Neural progenitor cell (in vitro differentiated cells): ENCODE results near the gene ABHD1. TPM values are rescaled to one million over a fixed set of nuclear protein-coding genes. Genes with fewer than 3 reads are reported as not detected.
A peak's percentile ranks its signal among the peaks of the same experiment; 100 is the strongest.

ENCODE experiments used
- DNase-seq: peaks from one replicate; pipeline ENCODE4 v3.0.0-alpha.2; 2016; ENCODE audit warnings: low spot score
- H2AFZ ChIP-seq: fragments of 200-600 bp; sonication (generic); replicated peaks from 2 replicates; pipeline ENCODE4 v1.6.1; 2016; ENCODE audit warnings: antibody characterized with exemption
- H3F3A ChIP-seq: fragments of 200-600 bp; sonication (generic); 2 replicates; pipeline ENCODE4 v1.6.1; 2016; ENCODE audit warnings: antibody characterized with exemption, low read depth
- H3K27ac ChIP-seq: fragments of 200-600 bp; sonication (generic); 2 replicates; pipeline ENCODE4 v1.5.1; 2016; ENCODE audit warnings: mild to moderate bottlenecking
- H3K27me3 ChIP-seq: fragments of 200-600 bp; sonication (generic); 2 replicates; pipeline ENCODE4 v1.6.1; 2016; ENCODE audit warnings: mild to moderate bottlenecking, moderate library complexity
- H3K36me3 ChIP-seq: fragments of 200-600 bp; sonication (generic); 2 replicates; pipeline ENCODE4 v1.5.1; 2016
- H3K4me1 ChIP-seq: fragments of 200-600 bp; sonication (generic); 2 replicates; pipeline ENCODE4 v1.6.1; 2016; ENCODE audit warnings: mixed run types
- H3K4me2 ChIP-seq: fragments of 200-600 bp; sonication (generic); 2 replicates; pipeline ENCODE4 v1.6.1; 2016
- H3K4me3 ChIP-seq: fragments of 200-600 bp; sonication (generic); 2 replicates; pipeline ENCODE4 v1.5.1; 2016
- H3K79me2 ChIP-seq: fragments of 200-600 bp; sonication (generic); 2 replicates; pipeline ENCODE4 v1.6.1; 2016; ENCODE audit warnings: low read depth
- H3K9ac ChIP-seq: fragments of 200-600 bp; sonication (generic); 2 replicates; pipeline ENCODE4 v1.6.1; 2016
- H3K9me3 ChIP-seq: fragments of 200-600 bp; sonication (generic); 2 replicates; pipeline ENCODE4 v1.5.1; 2016; ENCODE audit warnings: low read depth
- H4K20me1 ChIP-seq: fragments of 200-600 bp; sonication (generic); 2 replicates; pipeline ENCODE4 v1.6.1; 2016; ENCODE audit warnings: low read depth
- H3K27ac Mint-ChIP-seq: 3 replicates; pipeline ENCODE4 v1.8.0; 2021; ENCODE audit warnings: mixed read lengths
- H3K27me3 Mint-ChIP-seq: 2 replicates; pipeline ENCODE4 v1.8.0; 2022; ENCODE audit warnings: low read depth, mild to moderate bottlenecking, inconsistent platforms, moderate library complexity, mixed read lengths; ENCODE audit not compliant: insufficient read depth
- H3K36me3 Mint-ChIP-seq: 3 replicates; pipeline ENCODE4 v1.8.0; 2021; ENCODE audit warnings: mixed read lengths
- H3K4me1 Mint-ChIP-seq: 3 replicates; pipeline ENCODE4 v1.8.0; 2021; ENCODE audit warnings: mixed read lengths
- H3K4me3 Mint-ChIP-seq: 3 replicates; pipeline ENCODE4 v1.8.0; 2021; ENCODE audit warnings: mild to moderate bottlenecking, moderate library complexity, mixed read lengths
- H3K9me3 Mint-ChIP-seq: 3 replicates; pipeline ENCODE4 v1.8.0; 2020; ENCODE audit warnings: mixed read lengths
- EZH2 ChIP-seq: fragments of 200-600 bp; sonication (generic); IDR thresholded peaks from 2 replicates; pipeline ENCODE4 v1.6.1; 2017; ENCODE audit warnings: antibody characterized with exemption, mild to moderate bottlenecking, moderate library complexity
- EZH2phosphoT487 ChIP-seq: fragments of 200-600 bp; sonication (generic); IDR thresholded peaks from 2 replicates; pipeline ENCODE4 v1.6.1; 2017; ENCODE audit warnings: antibody characterized with exemption
- total RNA-seq: library from RNA; depleted of rRNA; stranded (reverse); fragments of >200 nt; gene quantifications from 2 replicates; pipeline ENCODE4 v1.2.3, GENCODE V29; 2015; ENCODE audit warnings: low replicate concordance
- TF ChIP-seq, protein P1 (sequence below): fragments of 200-600 bp; sonication (generic); IDR thresholded peaks from 2 replicates; pipeline ENCODE4 v1.5.1; 2017; ENCODE audit warnings: antibody characterized with exemption, mild to moderate bottlenecking

ABHD1 gene
- total RNA-seq, 1 donor from 2014 or later = 0.65 TPM

DNA sequence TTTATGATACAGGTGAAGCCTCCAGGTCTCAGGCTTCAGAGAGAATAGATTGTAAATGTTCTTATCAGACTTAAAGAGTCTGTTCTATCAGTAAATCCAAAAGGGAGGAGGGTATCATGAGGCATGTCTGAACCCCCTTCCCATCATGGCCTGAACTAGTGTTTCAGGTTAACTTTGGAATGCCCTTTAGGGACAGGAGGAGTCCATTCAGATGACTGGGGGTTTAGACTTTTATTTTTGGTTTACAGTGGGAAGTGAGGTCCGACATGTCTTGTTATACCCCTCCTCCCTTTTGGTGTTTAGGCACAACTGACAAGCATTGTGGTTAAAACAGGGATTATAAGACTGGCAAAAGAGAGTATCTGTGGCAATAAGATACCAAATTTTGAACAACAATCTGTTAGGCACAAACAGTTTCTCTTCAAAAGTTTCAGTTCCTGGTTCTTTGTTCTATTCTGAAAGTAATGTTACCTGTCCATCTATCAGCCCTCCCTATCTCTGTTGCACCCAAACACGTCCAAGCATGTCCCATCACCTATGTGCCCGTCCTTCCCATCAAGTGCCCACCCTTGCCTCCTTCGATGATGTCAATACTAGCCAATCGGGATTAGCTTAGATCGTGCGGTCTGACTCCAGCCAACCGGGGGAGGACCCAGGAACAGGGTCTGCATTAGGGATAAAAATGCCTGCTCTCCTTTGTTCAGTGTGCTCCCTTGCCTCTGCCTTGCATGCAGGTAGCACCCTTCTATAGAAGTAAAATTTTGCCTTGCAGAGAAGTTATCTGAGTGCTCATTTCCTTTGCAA lies 41.5 kb downstream of the ABHD1 start:
- Histone ChIP-seq H4K20me1 (no peaks in the 10 kb centered on the region), H3F3A (peaks cover 3% of the 10 kb centered on the region), H3K4me2 (no peak overlapping the region), H3K36me3 (no peaks in the 10 kb centered on the region), H3K4me3 (no peak overlapping the region), H3K27me3 (peaks cover 2% of the 10 kb centered on the region), H3K4me1 (peaks cover 4% of the 10 kb centered on the region), H2AFZ (peak overlapping the region; percentile 94), H3K79me2 (no peaks in the 10 kb centered on the region), H3K27ac (no peak overlapping the region), H3K9ac (no peak overlapping the region), H3K9me3 (no peaks in the 10 kb centered on the region)
- no peak for DNase-seq
- H3K36me3 Mint-ChIP-seq = no peaks in the 10 kb centered on the region
- H3K9me3 Mint-ChIP-seq = no peaks in the 10 kb centered on the region
- H3K4me3 Mint-ChIP-seq = no peak overlapping the region
- H3K27me3 Mint-ChIP-seq = peaks cover 2% of the 10 kb centered on the region
- H3K27ac Mint-ChIP-seq = no peak overlapping the region
- no peak for TF ChIP-seq EZH2phosphoT487
- no peaks in the 10 kb centered on the region for H3K4me1 Mint-ChIP-seq

DNA sequence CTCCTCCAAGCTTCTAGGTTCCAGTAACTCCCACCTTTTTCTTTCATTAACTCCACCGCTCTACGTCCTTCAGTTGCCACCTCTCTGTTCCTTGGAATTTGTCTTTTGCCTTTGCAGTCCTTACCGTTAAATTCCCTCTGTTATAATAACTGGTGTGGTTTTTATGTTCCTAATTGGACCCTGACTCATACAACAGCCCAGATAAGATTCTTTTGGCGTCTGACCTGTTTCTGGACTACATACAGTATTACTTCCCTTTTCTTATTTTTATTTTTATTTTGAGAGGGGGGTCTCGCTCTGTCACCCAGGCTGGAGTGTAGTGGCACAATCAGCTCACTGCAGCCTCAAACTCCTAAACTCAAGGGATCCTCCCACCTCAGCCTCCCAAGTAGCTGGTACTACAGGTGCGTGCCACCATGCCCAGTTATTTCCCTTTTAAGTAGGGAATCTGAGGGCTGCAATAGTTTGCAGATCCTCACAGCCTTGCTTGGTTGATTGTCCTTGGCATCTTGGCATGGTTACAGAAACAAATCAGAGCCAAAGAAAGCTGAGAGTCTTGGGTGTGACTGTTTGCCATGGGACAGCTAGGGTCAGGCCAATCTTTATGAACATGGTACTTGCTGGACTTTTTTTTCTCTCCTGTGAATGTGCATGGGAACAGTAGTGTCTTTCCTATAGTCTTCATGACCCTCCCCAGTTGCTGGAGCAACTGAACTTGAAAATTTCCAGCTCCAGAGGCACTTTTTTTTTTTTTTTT lies 47.1 kb downstream of the ABHD1 start:
- Mint-ChIP-seq H3K36me3 (no peaks in the 10 kb centered on the region), H3K9me3 (no peaks in the 10 kb centered on the region), H3K27ac (no peak overlapping the region), H3K27me3 (peaks cover 2% of the 10 kb centered on the region), H3K4me1 (no peaks in the 10 kb centered on the region), H3K4me3 (no peak overlapping the region)
- Histone ChIP-seq H3K27me3 (peaks cover 19% of the 10 kb centered on the region), H4K20me1 (no peaks in the 10 kb centered on the region), H3K4me3 (no peak overlapping the region), H3K9ac (no peak overlapping the region), H3K4me1 (peaks cover under 1% of the 10 kb centered on the region), H3F3A (peaks cover 3% of the 10 kb centered on the region), H2AFZ (peak overlapping the region; percentile 99), H3K27ac (no peak overlapping the region), H3K9me3 (no peaks in the 10 kb centered on the region), H3K4me2 (peak overlapping the region; percentile 75), H3K79me2 (no peaks in the 10 kb centered on the region), H3K36me3 (no peaks in the 10 kb centered on the region)
- DNase-seq = no peak
- TF ChIP-seq EZH2 = no peak
- TF ChIP-seq EZH2phosphoT487 = no peak
- TF ChIP-seq, protein P1, sequence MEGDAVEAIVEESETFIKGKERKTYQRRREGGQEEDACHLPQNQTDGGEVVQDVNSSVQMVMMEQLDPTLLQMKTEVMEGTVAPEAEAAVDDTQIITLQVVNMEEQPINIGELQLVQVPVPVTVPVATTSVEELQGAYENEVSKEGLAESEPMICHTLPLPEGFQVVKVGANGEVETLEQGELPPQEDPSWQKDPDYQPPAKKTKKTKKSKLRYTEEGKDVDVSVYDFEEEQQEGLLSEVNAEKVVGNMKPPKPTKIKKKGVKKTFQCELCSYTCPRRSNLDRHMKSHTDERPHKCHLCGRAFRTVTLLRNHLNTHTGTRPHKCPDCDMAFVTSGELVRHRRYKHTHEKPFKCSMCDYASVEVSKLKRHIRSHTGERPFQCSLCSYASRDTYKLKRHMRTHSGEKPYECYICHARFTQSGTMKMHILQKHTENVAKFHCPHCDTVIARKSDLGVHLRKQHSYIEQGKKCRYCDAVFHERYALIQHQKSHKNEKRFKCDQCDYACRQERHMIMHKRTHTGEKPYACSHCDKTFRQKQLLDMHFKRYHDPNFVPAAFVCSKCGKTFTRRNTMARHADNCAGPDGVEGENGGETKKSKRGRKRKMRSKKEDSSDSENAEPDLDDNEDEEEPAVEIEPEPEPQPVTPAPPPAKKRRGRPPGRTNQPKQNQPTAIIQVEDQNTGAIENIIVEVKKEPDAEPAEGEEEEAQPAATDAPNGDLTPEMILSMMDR = no peak

DNA sequence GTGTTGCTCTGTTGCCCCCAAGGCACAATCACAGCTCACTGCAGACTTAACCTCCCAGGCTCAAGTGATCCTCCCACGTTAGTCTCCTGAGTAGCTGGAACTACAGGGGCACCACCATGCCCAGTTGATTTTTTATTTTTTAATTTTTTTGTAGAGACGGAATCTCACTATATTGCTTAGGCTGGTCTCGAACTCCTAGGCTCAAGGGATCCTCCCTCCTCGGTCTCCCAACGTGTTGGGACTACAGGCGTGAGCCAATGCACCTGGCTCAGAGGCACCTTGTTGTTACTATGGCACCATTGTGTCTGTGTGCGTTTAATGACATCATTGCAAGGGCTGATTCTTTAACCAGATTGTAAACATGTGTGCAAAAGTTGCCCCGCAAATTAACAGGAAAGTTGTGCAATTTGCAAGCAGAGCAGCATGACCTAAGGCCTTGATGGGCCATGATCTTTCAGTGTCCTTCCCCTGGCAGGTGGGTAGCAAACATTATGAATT lies 47.8 kb downstream of the ABHD1 start:
- Mint-ChIP-seq H3K36me3 (no peaks in the 10 kb centered on the region), H3K9me3 (no peaks in the 10 kb centered on the region), H3K4me1 (no peaks in the 10 kb centered on the region), H3K4me3 (no peak overlapping the region), H3K27ac (no peak overlapping the region), H3K27me3 (peaks cover 2% of the 10 kb centered on the region)
- H4K20me1 ChIP-seq = no peaks in the 10 kb centered on the region
- no peaks in the 10 kb centered on the region for H3K79me2 ChIP-seq
- no peak overlapping the region for H2AFZ ChIP-seq
- TF ChIP-seq, protein P1 = no peak
- TF ChIP-seq EZH2phosphoT487 (no peak), EZH2 (no peak)
- H3K27me3 ChIP-seq = peaks cover 19% of the 10 kb centered on the region
- no peaks in the 10 kb centered on the region for H3K36me3 ChIP-seq
- H3F3A ChIP-seq = peaks cover 3% of the 10 kb centered on the region
- no peaks in the 10 kb centered on the region for H3K4me1 ChIP-seq
- H3K4me2 ChIP-seq = no peak overlapping the region
- H3K27ac ChIP-seq = no peak overlapping the region
- DNase-seq = no peak
- no peaks in the 10 kb centered on the region for H3K9me3 ChIP-seq
- H3K4me3 ChIP-seq = no peak overlapping the region
- H3K9ac ChIP-seq = no peak overlapping the region
